GM21717 (cell line): ENCODE data around the gene NTMT1.

Experiments used
- ATAC-seq: cut with Tn5 transposase; IDR thresholded peaks from one replicate; pipeline ENCODE4 v1.9.1; 2021; ENCODE audit warnings: mild to moderate bottlenecking, moderate library complexity; ENCODE audit not compliant: unreplicated experiment

NTMT1 gene

DNA sequence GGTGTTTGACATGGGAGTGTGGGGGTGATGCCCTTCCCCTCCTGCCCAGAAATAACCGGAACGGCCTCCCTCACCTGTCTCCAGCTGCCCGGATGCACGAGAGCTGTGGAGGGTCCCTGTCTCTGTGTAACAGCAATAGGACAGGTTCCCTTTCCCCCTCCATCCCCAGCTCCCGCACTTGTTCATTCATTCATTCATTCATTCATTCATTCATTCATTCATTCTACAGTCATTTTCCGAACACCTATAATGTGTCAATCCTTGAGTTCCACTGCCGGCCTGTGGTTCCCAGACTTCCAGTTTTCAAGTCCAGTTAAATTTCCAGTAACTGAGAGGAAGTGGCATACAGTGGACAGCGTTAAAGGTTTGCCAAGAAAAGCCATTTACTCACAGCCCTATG is 46.7 kb downstream of the NTMT1 start:
- ATAC-seq = no peak

DNA sequence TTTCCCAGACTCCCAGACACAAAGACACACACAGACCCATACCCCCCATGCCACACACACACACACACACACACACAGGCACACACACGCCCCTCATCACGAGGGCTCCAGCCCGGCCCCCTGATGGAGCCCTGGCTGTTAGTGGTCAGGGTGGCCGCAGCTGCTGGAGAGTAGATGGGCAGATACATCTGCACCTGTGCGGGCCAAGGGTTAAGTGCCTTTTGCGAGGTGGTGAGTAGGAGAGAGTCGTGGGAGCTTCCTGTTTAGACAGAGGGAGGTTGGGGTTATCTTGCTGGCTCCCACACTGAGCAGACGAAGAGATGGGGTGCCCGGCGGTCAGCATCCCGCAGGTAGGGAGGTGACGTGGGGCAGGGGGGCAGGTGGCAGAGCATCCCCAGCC is 47.6 kb downstream of the NTMT1 start:
- no peak for ATAC-seq

DNA sequence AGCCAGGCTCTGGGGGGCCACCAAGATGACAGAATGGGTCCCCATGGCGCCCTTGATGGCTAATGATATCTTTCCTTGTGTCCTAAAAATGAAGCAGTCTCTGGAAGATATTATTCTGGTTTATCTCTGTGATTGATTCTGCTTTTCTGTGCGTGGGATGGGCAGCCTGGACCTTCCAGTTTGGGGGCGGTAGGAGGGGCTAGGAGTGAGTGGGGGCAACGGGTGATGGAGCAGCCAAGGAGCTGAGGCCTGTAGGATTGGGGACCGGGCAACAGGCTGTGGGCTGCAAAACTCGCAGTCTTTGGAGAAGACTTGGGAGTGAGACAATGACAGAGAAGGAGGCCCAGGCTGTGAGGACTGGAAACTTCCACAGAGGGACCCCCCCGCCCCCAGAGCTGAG is 48.3 kb downstream of the NTMT1 start:
- no peak for ATAC-seq

DNA sequence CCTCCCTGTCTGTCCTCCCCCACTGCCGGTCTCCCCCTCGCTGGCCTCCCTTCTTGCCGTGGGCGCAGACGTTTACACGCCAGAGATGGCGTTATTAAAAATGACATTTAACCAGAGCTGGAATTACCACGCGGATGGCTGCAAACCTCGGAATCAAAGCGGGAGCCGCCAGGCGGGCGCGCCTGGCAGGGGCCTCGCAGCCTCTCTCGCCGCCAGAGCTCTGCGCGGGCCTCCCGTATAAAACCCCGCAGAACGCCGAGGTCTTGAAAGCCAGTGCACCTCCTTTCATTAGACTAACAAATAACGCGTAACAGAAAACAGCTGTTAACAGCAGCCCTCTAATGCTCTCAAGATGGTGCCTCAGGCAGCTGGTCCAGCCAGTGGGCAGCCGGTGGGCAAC is 49.7 kb downstream of the NTMT1 start:
- ATAC-seq = no peak

DNA sequence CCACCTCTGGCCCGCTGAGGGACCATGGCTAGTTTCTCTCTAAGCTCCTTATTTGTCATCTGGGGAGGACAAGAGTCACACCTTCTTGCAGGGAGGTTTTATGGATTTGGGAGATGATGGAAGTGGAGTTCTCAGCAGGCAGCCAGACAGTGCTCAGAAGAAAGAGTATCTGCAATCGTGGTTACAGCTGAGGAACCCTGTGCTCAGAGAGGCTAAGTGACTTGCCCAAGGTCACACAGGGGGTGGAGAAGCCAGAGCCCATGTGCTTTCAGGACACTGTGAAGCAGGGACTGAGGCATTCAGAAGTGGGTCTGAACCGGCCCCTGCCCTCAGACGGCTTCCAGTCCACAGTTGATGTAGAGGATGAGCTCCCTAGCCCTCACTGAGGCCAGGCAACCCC is 50.3 kb downstream of the NTMT1 start:
- ATAC-seq = no peak

DNA sequence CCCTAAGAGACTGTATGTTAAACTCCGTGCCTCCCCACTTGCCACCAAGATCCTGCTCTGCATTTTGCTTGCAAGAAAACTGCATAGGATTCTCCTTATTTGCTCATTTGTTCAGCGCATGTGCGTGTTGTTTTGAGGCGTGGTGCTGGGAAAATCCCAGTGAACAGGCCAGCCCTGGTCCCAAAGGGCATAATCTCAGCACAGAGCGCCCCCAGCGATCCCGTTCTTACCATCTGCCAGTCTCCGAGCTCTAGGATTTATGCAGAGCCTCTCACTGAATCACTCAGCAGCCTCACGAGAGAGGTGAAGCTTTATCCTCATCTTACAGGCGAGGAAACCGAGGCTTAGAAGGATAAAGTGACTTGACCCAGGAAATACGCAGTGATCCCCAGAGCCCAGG is 51.0 kb downstream of the NTMT1 start:
- no peak for ATAC-seq

DNA sequence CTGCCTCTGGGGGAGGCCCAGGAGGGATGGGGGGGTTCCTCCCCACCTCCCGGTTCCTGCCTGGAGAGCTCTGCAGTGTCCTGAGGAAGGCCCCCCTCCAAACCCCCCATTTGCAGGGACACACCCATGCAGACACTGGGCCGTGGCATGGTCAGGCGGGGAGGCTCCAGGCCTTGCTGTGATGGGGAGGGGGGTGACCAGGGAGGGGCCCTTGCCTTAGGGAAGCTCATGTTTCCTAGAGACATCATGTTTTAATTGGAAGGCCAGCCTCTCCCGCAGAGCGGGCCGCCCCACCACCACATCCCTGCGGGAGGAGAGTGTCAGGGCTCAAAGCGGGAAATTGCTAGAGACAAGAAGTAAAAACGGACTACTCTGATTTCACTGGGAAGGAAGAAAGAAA is 51.5 kb downstream of the NTMT1 start:
- no peak for ATAC-seq

DNA sequence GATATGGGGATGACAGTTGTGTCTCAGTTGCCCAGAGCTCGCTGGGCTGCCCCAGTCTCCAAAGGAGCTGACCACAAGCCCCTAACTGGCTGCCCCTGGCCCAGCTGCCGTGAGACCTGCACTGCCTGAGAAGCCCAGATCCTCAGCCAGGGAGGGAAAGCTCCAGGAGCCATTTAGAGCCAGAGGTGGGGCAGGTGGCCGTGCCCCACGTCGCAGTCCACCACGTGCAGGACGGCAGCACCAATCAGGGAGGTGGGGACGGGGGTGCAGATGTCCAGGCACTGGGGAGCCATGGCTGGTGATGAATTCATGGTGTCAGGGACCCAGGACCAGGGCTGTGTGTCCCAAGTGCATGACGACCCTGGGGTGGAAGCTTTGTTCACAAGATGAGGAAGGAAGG is 52.9 kb downstream of the NTMT1 start:
- ATAC-seq = no peak

DNA sequence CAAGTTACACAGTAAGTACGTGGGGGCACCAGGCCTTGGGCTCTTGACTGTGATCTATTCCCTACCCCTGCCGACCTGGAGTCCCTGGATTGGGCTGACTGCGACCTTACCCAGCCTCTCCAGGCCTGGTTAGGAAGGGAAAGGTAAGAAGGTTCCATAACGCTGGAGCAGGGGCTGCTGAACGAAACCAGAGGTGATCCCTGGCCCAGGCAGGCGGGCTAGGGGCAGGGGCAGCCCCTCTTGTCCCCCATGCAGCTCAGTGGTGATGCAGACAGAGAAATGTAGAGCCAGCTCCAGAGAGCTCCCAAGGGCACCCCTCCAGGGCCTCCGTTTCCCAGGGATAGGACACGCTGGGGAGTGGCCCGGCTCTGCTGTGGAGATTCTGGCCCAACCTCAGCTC is 53.6 kb downstream of the NTMT1 start:
- ATAC-seq = no peak

DNA sequence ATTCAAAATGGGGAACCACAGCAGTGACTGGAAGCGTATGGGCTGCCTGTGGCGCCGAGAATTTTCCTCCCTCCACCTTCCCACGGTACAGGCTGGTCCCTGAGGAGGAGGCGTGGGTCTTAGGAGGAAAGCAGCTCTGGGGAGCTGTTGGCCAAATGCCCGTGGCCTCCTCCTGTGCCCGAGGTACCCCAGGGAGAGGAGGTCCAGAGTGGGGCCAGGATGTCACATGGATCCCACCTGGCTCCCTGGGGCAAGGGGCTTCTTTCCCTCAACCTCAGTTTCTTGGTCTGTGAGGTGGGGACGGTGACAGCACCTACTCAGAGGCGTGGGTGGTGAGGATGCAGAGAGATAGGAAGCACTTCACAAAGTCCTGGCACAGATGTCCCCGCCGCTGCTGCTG is 56.0 kb downstream of the NTMT1 start:
- no peak for ATAC-seq

DNA sequence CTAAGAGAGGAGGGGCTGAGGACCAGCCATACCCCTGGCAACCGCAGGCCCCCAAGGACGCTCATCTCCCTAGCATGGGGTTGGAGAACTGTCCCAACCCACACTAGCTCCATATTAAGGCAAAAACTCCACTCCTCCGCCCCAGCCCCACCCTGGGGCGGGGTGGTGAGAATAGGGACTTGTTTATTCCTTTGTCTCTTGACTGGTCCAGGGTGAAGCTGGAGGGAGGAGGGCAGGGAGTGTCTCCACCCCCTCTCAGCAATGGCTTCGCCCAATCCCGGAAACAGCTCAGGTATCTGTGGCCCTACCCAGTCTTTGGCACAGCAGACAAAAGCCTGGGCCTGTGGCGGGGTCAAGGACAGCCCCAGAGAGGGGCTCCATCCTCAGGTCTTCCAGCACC is 56.4 kb downstream of the NTMT1 start:
- ATAC-seq = no peak

DNA sequence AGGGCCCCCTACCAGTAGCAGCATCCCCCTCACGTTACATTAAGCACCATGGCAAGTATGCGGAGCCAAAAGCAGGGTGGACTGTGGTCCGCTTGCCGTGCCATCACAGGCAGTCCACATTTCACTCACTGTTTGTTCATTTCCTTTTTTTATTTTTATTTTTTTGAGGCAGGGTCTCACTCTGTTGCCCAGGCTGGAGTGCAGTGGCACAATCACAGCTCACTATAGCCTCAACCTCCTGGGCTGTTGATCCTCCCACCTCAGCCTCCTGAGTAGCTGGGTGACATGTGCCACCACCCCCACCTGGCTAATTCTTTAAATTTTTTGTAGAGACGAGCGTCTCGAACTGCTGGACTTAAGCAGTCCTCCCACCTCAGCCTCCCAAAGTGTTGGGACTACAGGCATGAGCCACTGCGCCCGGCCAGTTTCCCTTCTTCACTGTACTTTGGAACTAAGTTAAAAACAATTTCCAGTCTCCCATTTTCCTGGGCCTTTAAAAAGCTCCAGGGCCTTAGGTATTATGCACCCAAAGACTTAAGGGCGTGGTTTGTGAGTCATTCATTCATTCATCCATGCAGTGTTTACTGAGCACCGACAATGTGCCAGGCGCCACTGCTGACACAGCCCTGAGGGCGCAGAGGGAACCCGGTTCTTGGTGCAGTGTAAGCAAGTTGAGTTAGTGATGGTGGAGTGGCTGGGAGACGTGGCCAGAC is 59.4 kb downstream of the NTMT1 start:
- ATAC-seq = no peak
